ENCODE results near the gene DOCK9. TPM values are rescaled to one million over a fixed set of nuclear protein-coding genes. Genes with fewer than 3 reads are reported as not detected.

DOCK9 gene
- polyA plus RNA-seq, 3 donors = 0.01 TPM; not detected in 2

DNA sequence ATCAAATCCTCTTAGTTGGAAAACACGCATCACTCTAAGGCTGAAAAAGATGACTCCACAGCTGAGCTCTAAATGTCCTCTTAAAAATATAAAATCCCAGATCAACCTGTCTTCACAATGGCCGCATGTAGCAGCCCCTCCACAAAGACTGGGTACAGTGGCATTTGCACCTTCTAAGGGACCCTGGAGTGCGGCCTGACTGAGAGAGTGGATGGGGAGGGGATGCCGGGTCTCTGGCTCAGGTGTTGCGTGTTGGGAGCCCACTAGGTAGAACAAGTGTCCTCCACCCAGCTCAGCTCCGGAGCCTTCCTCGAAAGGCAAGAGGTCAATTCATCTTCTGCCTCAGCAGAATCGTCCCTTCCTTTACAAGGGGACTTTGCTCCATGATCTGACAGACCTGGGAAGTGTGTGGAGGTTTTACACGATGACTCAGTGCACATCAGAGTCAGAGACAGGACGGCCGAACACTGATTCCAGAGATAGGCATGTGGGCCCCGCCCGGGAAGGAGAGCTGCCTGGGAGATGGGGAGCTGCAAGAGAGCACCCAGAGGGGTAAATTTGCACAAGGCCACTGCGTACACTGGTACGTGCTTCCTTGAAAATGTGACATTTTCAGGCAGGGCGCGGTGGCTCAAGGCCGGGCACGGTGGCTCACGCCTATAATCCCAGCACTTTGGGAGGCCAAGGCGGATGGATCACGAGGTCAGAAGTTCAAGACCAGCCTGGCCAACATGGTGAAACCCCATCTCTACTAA is 201.8 kb downstream of the DOCK9 start:
- Histone ChIP-seq H3K79me2 (ENCODE audit: insufficient read depth, low read length) (no peaks in the 10 kb centered on the region), H3K4me2 (replicated peaks; ENCODE audit: extremely low read depth, low read length, poor library complexity, severe bottlenecking) (no peak overlapping the region), H3K36me3 (replicated peaks in 1 of 2; ENCODE audit: control insufficient read depth in 1 of 2, insufficient read depth in 2 of 2, low read length in 2 of 2) (no peaks in the 10 kb centered on the region), H3K4me1 (ENCODE audit: control insufficient read depth in 1 of 2, insufficient read depth in 2 of 2, low read length in 2 of 2) (no peaks in the 10 kb centered on the region), H3K27ac (ENCODE audit: low read depth in 1 of 2, low read length in 2 of 2) (no peak overlapping the region), H3K9me3 (replicated peaks in 1 of 2; ENCODE audit: control insufficient read depth in 1 of 2, insufficient read depth in 1 of 2, low read length in 2 of 2) (peaks cover 0 to 4% of the 10 kb centered on the region in 2 donors), H3K9ac (ENCODE audit: insufficient read depth, low read length, poor library complexity, severe bottlenecking) (no peak overlapping the region), H4K20me1 (ENCODE audit: insufficient read depth, low read length) (no peaks in the 10 kb centered on the region), H3K4me3 (replicated peaks in 1 of 3; ENCODE audit: low read depth in 2 of 3, low read length in 3 of 3) (no peak overlapping the region), H3K27me3 (ENCODE audit: control insufficient read depth in 2 of 2, insufficient read depth in 2 of 2, low read length in 2 of 2) (no peaks in the 10 kb centered on the region), H2AFZ (ENCODE audit: insufficient read depth, low read depth, low read length, poor library complexity, severe bottlenecking) (no peak overlapping the region)
- 92% methylated on average over 12 of the region's 22 CpGs for WGBS (ENCODE audit: insufficient coverage)
- no peak for DNase-seq
- no peak for TF ChIP-seq CTCF (IDR thresholded peaks at IDR 0.05)
- peaks cover 0 to 5% (median 1%) of the 10 kb centered on the region in 7 donors for H3K9me3 Mint-ChIP-seq
- H3K27me3 Mint-ChIP-seq (ENCODE audit: low read depth in 3 of 3) = peaks cover 6 to 12% (median 8%) of the 10 kb centered on the region in 3 donors
- H3K27ac Mint-ChIP-seq = no peak overlapping the region
- H3K4me1 Mint-ChIP-seq = no peaks in the 10 kb centered on the region
- no peak overlapping the region for H3K4me3 Mint-ChIP-seq
- no peaks in the 10 kb centered on the region for H3K36me3 Mint-ChIP-seq
- intact Hi-C loops (cut with micrococcal nuclease) = no loop called here

DNA sequence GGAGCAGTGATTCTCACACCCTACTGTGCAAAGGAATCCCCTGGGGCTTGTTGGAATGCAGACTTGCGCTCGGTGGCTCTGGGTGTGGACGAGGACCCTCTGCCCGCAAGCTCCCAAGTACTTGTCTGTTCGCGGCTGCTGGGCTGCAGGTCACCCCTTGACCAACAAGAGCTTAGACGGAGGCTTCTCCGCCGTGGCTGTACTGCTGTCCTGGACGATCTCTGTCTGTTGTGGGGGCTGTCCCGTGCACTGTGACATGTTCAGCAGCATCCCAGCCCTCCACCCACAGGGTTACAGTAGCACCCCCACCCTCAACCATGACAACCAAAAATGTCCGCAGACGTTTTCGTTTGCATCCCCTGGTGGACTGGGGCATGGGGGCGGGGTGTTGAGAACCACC is 202.5 kb downstream of the DOCK9 start:
- Histone ChIP-seq H2AFZ (ENCODE audit: insufficient read depth, low read depth, low read length, poor library complexity, severe bottlenecking) (no peak overlapping the region), H3K79me2 (ENCODE audit: insufficient read depth, low read length) (no peaks in the 10 kb centered on the region), H3K4me1 (ENCODE audit: control insufficient read depth in 1 of 2, insufficient read depth in 2 of 2, low read length in 2 of 2) (no peaks in the 10 kb centered on the region), H3K4me3 (replicated peaks in 1 of 3; ENCODE audit: low read depth in 2 of 3, low read length in 3 of 3) (no peak overlapping the region), H3K27ac (ENCODE audit: low read depth in 1 of 2, low read length in 2 of 2) (no peak overlapping the region), H3K9ac (ENCODE audit: insufficient read depth, low read length, poor library complexity, severe bottlenecking) (no peak overlapping the region), H3K36me3 (replicated peaks in 1 of 2; ENCODE audit: control insufficient read depth in 1 of 2, insufficient read depth in 2 of 2, low read length in 2 of 2) (no peaks in the 10 kb centered on the region), H3K27me3 (ENCODE audit: control insufficient read depth in 2 of 2, insufficient read depth in 2 of 2, low read length in 2 of 2) (no peaks in the 10 kb centered on the region), H4K20me1 (ENCODE audit: insufficient read depth, low read length) (no peaks in the 10 kb centered on the region), H3K4me2 (replicated peaks; ENCODE audit: extremely low read depth, low read length, poor library complexity, severe bottlenecking) (no peak overlapping the region), H3K9me3 (replicated peaks in 1 of 2; ENCODE audit: control insufficient read depth in 1 of 2, insufficient read depth in 1 of 2, low read length in 2 of 2) (peaks cover 0 to 7% of the 10 kb centered on the region in 2 donors)
- no peaks in the 10 kb centered on the region for H3K36me3 Mint-ChIP-seq
- WGBS (ENCODE audit: insufficient coverage) = 90% methylated on average over 9 of the region's 15 CpGs
- TF ChIP-seq CTCF (IDR thresholded peaks at IDR 0.05) = no peak
- no peak for DNase-seq
- intact Hi-C loops (cut with micrococcal nuclease) = no loop called here
- H3K27ac Mint-ChIP-seq = no peak overlapping the region
- peaks cover 0 to 6% (median 1%) of the 10 kb centered on the region in 7 donors for H3K9me3 Mint-ChIP-seq
- H3K4me3 Mint-ChIP-seq = no peak overlapping the region
- H3K4me1 Mint-ChIP-seq = no peaks in the 10 kb centered on the region
- peaks cover 6 to 12% (median 8%) of the 10 kb centered on the region in 3 donors for H3K27me3 Mint-ChIP-seq (ENCODE audit: low read depth in 3 of 3)

All from CD14-positive monocyte (primary cell).